ENCODE results near the gene RBM28.

- TF ChIP-seq CTCF (conservative IDR thresholded peaks at IDR 0.05; ENCODE audit: low read depth, low read length) (no peak), EZH2 (IDR thresholded peaks at IDR 0.05; ENCODE audit: borderline replicate concordance, low read depth, low read length, poor library complexity, severe bottlenecking) (no peak)
Observed at GRCh38 chr7:128281605-128282380, 61.9 kb downstream of the RBM28 start.

Data from A673 (cell line).